Breast epithelium (tissue), 4 donors: ENCODE data around the gene CRTC1. TPM values are rescaled to one million over a fixed set of nuclear protein-coding genes. Genes with fewer than 3 reads are reported as not detected.

ENCODE experiments used
- DNase-seq, 2 donors: peaks; one replicate each; pipeline ENCODE4 v3.0.0-alpha.2; 2019; ENCODE audit warnings: low spot score in 2 of 2
- H3K27ac ChIP-seq, 2 donors: fragments of 200-600 bp; sonication (generic) in 1 of 2; one replicate each; pipeline ENCODE4 v1.5.1; 2016 to 2019; ENCODE audit warnings: mild to moderate bottlenecking in 1 of 2
- H3K27me3 ChIP-seq, 2 donors: fragments of 200-600 bp; sonication (generic) in 1 of 2; one replicate each; pipeline versions ENCODE4 v1.5.1 to v1.6.0; 2017 to 2019; ENCODE audit warnings: control low read depth in 1 of 2, mild to moderate bottlenecking in 1 of 2
- H3K36me3 ChIP-seq: fragments of 200-600 bp; one replicate; pipeline ENCODE4 v1.5.1; 2019
- H3K4me1 ChIP-seq, 2 donors: fragments of 200-600 bp; sonication (generic); one replicate each; pipeline ENCODE4 v1.5.1; 2016 to 2019; ENCODE audit warnings: control low read depth in 1 of 2
- H3K4me3 ChIP-seq, 3 donors: fragments of 200-600 bp; sonication (generic); 1 replicate in 2 of 3; 2 replicates in 1 of 3; pipeline ENCODE4 v1.5.1; 2016 to 2019; ENCODE audit warnings: mild to moderate bottlenecking in 3 of 3, moderate library complexity in 2 of 3
- H3K9me3 ChIP-seq, 2 donors: fragments of 200-600 bp; sonication (generic) in 1 of 2; one replicate each; pipeline ENCODE4 v1.5.1; 2016 to 2019; ENCODE audit warnings: control low read depth in 1 of 2
- CTCF ChIP-seq, 3 donors: fragments of 450-650 bp; IDR thresholded peaks; one replicate each; pipeline ENCODE4 v1.5.1; 2016 to 2017; ENCODE audit warnings: antibody characterized with exemption in 3 of 3, mild to moderate bottlenecking in 3 of 3, moderate library complexity in 3 of 3
- POLR2A ChIP-seq: fragments of 450-650 bp; IDR thresholded peaks from one replicate; pipeline ENCODE4 v1.6.1; 2016; ENCODE audit warnings: antibody characterized with exemption, mild to moderate bottlenecking, moderate library complexity
- POLR2AphosphoS5 ChIP-seq, 3 donors: sonication (generic); formaldehyde crosslinking; IDR thresholded peaks; one replicate each; pipeline ENCODE4 v1.6.1; 2017; ENCODE audit warnings: antibody characterized with exemption in 3 of 3
- intact Hi-C: fragments of 100-400 bp; cut with DNase I; formaldehyde crosslinking; loops from one replicate; pipeline ENCODE4 v1.15.1; 2023; ENCODE audit warnings: low total_unique reads
- total RNA-seq, 3 donors: library from RNA; depleted of rRNA; stranded (reverse); fragments of >200 nt; gene quantifications; one replicate each; pipeline ENCODE4 v1.1.0, GENCODE V29; 2016

Gene CRTC1
- total RNA-seq, 3 donors from 2014 or later: 4.8 to 6.1 (median 5.9) TPM

GRCh38 chr19:18768997-18769891 lies 85.8 kb downstream of the CRTC1 start:
- TF ChIP-seq POLR2AphosphoS5 (IDR thresholded peaks at IDR 0.05) (no peak), POLR2A (no peak), CTCF (IDR thresholded peaks at IDR 0.05) (no peak)
- H3K36me3 ChIP-seq: no peaks in the 10 kb centered on the region
- H3K4me3 ChIP-seq: no peak overlapping the region
- peak in 1 of 2 donors; percentile 67 for DNase-seq
- peaks cover 0 to 2% of the 10 kb centered on the region in 2 donors for H3K4me1 ChIP-seq
- intact Hi-C loops: no loop called here
- H3K27me3 ChIP-seq: no peaks in the 10 kb centered on the region
- no peak overlapping the region for H3K27ac ChIP-seq
- H3K9me3 ChIP-seq: no peaks in the 10 kb centered on the region

GRCh38 chr19:18769989-18770528 lies 86.6 kb downstream of the CRTC1 start:
- H3K4me1 ChIP-seq: no peaks in the 10 kb centered on the region
- TF ChIP-seq POLR2A (no peak), CTCF (IDR thresholded peaks at IDR 0.05) (no peak), POLR2AphosphoS5 (IDR thresholded peaks at IDR 0.05) (no peak)
- intact Hi-C loops: no loop called here
- no peak overlapping the region for H3K27ac ChIP-seq
- no peak for DNase-seq
- H3K9me3 ChIP-seq: no peaks in the 10 kb centered on the region
- H3K4me3 ChIP-seq: no peak overlapping the region
- H3K36me3 ChIP-seq: no peaks in the 10 kb centered on the region
- no peaks in the 10 kb centered on the region for H3K27me3 ChIP-seq

GRCh38 chr19:18770663-18771327 lies 87.3 kb downstream of the CRTC1 start:
- DNase-seq: no peak
- no peaks in the 10 kb centered on the region for H3K36me3 ChIP-seq
- H3K27me3 ChIP-seq: no peaks in the 10 kb centered on the region
- no peak overlapping the region for H3K27ac ChIP-seq
- no peaks in the 10 kb centered on the region for H3K4me1 ChIP-seq
- TF ChIP-seq CTCF (IDR thresholded peaks at IDR 0.05): no peak
- no peak for TF ChIP-seq POLR2A
- no peak for TF ChIP-seq POLR2AphosphoS5 (IDR thresholded peaks at IDR 0.05)
- no peaks in the 10 kb centered on the region for H3K9me3 ChIP-seq
- intact Hi-C loops: no loop called here
- H3K4me3 ChIP-seq: no peak overlapping the region

GRCh38 chr19:18771328-18772242 lies 88.1 kb downstream of the CRTC1 start:
- Histone ChIP-seq H3K4me3 (no peak overlapping the region), H3K9me3 (no peaks in the 10 kb centered on the region), H3K4me1 (no peaks in the 10 kb centered on the region), H3K36me3 (no peaks in the 10 kb centered on the region), H3K27ac (no peak overlapping the region), H3K27me3 (no peaks in the 10 kb centered on the region)
- TF ChIP-seq POLR2AphosphoS5 (IDR thresholded peaks at IDR 0.05): no peak
- TF ChIP-seq CTCF (IDR thresholded peaks at IDR 0.05): no peak
- no peak for TF ChIP-seq POLR2A
- no peak for DNase-seq
- intact Hi-C loops: no loop called here
